Left renal pelvis (tissue), 4 donors: ENCODE data around the gene CHD2. TPM values are rescaled to one million over a fixed set of nuclear protein-coding genes. Genes with fewer than 3 reads are reported as not detected.
"Not testable (repeated sequence)": the region's sequence is repeated elsewhere in the genome, so short reads cannot be mapped to it uniquely, and the experiment has no call there.

ENCODE experiments used
- DNase-seq, 4 donors: peaks; one replicate each; pipeline ENCODE4 v3.0.0-alpha.2; 2013; ENCODE audit warnings: low read depth in 4 of 4, low spot score in 3 of 4
- polyA plus RNA-seq, 4 donors: library from polyadenylated mRNA; unstranded; fragments of 120-200 nt; gene quantifications; one replicate each; pipeline ENCODE4 v1.2.1, GENCODE V29; 2013; ENCODE audit not compliant: insufficient read length in 4 of 4

CHD2 gene
- polyA plus RNA-seq, 4 donors = 82.1 to 132 (median 119) TPM

GRCh38 chr15:92903966-92904721, 4.0 kb downstream of the CHD2 start:
- DNase-seq = peak; percentile 95 to 97 (median 97)

- no peak for DNase-seq
Measured at GRCh38 chr15:92904722-92905571, 4.8 kb downstream of the CHD2 start.

GRCh38 chr15:92906020-92906419, 5.9 kb downstream of the CHD2 start:
- DNase-seq = no peak

DNA sequence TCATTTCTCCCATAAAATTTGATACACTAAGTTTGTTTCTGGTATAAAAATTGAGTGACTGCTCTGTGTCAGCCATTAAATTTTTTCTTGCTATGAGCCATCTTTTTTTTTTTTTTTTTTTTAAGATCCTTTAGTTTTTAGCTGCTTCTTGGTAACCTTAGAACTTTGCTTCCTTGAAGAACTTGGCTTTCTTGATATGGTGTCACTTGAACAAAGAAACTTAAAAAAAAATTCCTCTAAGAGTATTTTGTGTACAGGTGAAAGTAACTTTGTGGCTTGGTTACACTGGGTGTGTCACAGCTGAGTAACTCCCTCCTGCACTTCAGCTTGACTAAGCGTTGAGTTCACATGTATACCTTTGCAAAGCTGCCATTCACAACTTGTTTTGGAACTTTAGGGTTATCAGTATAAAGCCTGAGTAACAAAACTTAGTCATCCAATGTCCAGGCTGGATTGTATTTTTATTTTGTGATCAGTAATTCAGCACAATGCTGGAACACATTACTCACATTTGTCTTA, 6.5 kb downstream of the CHD2 start:
- DNase-seq = no peak

DNA sequence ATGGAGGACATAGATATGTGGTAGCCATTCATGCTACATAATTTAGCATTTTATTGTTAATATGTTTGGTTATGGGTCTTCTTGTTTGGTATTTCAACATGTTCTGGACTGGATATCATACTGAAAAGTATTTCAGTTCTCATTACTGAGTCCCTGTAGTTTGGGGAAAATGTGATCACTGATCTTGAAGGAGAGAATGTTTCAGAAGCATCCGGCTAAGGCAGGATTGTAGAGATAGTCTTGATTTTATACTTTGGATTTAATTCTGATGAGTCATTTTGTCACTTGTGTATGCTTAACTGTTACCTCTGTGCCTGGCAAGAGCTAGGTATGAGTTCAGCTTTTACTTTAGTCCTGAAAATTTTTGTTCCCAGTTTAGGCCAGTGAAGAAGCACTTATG, 7.1 kb downstream of the CHD2 start:
- no peak for DNase-seq

DNA sequence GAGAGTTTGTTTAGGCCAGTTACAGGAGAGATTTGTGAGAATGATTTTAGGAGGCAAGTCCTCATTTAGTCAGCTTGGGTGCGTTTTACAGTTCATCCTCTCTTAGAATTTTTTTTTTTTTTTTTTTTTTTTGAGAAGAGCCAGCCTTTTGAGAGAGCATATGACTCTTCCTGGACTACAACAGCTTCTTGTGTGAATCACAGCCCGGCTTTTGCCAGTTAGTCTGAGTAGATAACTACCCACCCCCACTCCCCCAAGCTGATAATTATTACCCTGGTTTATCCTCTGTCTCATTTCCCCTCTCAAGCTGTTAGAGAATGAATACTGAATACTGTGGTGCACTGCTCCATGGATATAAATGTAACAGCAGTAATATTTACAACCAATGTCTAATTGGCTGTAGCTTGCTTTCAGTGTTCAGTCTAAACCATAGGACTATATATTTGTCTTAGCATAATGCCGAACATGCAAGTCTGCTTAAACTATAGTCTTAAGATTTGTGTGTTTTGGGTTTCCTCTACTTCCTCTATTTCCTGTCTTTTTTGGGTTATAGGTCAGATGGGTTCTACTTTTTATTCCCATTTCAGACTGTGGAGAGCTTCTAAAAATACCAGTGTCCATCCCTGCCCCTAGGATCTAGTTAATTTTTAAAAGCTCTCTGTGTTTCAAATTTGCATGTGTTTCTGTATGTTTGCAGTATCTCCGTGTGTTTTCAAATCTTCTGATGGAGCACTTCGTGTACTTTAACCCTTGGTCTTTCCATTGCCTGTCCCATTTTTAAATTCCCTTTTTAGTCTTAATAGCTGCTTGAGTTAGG, 8.0 kb downstream of the CHD2 start:
- DNase-seq = no peak

DNA sequence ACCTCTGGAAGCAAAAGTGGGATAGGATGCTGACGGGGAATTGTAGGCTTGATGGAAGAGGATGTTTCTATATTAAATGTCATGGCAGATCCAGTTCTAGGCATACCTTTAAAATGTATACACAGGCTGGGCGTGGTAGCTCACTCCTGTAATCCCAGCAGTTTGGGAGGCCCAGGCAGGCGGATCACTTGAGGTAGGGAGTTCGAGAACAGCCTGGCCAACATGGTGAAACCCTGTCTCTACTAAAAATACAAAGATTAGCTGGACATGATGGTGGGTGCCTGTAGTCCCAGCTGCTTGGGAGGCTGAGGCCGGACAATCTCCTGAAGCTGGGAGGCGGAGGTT, 8.6 kb downstream of the CHD2 start:
- no peak for DNase-seq

GRCh38 chr15:92909136-92909781, 9.1 kb downstream of the CHD2 start:
- DNase-seq = no peak

GRCh38 chr15:92910451-92910850, 10.3 kb downstream of the CHD2 start:
- no peak for DNase-seq

DNA sequence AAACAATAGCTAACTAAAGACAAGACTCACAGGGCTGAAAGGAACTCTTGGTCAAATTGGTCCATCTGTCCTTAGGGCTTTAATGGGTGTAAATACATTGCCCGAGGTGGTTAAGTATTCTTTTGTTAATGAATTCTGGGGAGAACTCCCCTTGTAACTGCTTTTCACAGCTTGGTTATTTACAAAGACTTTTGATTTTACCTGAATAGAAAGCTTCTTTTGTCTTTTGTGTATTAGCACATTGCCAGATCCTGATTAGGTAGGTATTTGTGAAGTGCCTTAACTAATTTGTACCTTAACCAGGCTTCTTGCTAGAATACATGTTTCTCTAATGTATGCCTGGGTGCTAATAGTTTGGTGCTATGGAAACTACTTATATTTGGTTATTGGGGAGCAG, 14.0 kb downstream of the CHD2 start:
- no peak for DNase-seq

GRCh38 chr15:92914768-92915221, 14.7 kb downstream of the CHD2 start:
- DNase-seq = no peak

- no peak for DNase-seq
Measured at GRCh38 chr15:92915766-92916435, 15.8 kb downstream of the CHD2 start.

DNA sequence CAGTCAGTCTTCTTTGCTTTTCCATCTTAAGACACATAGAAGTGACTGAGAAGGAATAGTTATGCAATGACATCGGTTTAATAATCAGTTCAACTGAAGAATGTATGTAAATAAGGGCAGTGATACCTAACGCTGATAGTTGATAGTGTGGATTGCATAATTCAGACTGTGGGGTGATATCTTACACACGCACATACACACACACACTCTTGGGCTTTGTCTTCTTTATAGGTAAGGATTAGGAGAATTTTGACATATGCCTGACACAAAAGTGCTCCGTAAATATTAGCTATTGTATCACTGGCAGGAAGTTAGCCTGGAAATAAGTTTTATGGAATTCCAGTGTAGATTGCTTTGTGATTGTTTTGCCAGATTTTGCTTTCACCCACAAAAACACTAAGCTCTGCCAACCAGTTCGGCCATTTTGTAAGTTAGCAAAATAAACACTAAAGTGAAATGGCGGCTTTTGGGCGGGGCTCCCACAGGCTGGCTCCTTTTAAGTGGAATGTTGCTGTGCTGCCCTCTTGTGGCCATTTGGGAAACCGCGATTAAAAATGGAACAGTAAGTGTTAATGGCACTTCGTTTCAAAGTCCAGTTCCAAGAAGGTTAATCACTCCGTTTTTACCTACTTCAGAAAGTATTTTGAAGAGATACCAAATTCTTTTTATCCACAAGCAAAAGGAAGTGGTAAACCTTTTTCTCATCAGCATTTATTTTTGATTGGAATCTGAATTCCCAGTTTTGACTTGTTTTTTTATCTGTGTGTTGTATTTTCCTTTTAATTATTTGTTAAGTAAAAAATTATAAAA, 17.7 kb downstream of the CHD2 start:
- DNase-seq = peak in 3 of 4 donors; percentile 92 to 95 (median 95)

DNA sequence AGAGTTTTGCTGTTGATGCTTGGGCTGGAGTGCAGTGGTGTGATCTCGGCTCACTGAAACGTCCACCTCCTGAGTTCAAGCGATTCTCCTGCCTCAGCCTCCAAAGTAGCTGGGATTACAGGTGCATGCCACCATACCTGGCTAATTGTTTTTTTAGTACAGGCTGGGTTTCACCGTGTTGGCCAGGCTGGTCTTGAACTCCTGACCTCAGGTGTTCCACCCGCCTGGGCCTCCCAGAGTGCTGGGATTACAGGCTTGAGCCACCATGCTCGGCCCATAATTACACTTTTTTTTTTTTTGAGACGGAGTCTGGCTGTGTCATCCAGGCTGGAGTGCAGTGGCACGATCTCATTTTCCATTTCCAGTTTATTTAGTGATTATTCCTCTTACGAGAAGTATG, 18.8 kb downstream of the CHD2 start:
- DNase-seq = not testable (repeated sequence)

DNA sequence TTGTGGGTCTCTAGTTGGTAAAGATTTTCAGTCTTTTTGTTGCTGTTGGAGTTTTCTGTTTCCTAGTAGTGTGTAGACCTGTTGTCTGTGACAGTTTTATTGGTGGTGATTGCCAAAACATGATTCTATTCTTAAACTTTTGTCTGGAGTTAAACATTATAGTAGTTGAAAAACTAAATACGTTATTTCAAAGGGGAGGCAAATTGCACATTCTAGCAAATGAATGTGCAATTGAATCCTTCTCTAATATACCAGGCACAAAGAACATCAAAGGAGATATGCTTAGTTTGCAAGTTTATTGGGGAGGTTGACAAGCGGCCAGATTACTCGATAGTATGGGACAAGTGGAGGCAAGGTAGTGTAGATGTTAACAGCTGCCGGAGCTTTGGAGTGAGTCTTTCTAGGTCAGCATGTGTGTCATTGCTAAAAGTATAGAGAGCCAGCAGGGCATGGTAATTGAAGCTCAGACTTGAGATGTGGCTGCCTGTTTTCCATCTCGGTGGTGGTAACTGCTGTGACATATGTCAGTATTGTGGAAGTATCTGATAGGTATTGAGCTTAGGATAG, 20.6 kb downstream of the CHD2 start:
- DNase-seq = no peak

DNA sequence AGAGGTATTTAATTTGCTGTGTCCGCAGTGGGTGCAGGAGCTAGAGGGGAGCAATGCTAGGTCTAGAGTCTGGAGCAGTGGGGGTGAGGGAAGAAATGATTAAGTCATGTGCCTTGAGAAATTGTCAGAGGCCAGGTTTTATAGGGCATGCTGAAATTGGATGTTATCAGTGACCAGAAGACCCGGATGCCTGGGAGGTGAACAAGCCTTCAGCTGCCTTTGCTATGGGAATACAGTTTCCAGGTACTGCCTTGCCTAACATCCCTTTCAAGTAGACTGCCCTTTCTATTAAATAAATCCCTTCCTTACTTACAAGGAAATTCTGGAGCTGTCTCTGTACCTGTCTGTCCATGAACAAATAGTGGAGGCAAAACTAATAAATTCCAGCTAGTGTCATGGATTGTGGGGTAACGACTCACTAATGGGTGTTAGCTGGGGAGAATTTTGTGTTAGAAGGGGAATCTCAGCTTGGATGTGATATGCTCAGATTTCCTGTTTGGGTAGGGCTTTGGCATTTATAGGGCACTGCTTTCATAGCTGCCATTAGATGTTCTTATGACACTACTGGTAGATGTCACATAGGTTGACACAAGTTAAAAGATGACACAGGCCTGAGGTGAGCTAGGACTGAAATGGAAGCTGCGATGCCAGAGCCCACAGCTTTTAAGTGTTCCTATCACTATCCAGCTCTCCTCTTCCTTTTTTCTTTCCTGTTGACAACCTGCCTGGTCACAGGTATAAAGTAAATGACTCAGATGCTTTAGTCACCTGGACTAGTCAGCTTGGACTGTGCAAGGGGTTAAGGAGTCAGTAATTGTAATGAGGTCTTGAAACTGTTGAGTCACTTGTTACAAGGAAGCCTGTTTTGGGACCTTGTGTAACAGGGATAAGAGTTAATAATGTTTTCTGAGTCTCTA, 21.3 kb downstream of the CHD2 start:
- no peak for DNase-seq

- DNase-seq = no peak
Measured at GRCh38 chr15:92922418-92923002, 22.4 kb downstream of the CHD2 start.
